NT2/D1 (cell line): Measurements from ENCODE around the gene DEPDC7.

Source experiments
- DNase-seq: peaks from one replicate; pipeline ENCODE4 v3.0.0-alpha.2; 2011; ENCODE audit warnings: low read depth, low spot score
- H3K27me3 ChIP-seq: 2 replicates; pipeline ENCODE4 v1.6.0; 2011; ENCODE audit warnings: mild to moderate bottlenecking; ENCODE audit not compliant: insufficient read length, insufficient read depth
- H3K36me3 ChIP-seq: 2 replicates; pipeline ENCODE4 v1.6.1; 2011; ENCODE audit warnings: mild to moderate bottlenecking, low read length, mixed read lengths; ENCODE audit not compliant: insufficient read depth, insufficient read length
- H3K4me1 ChIP-seq: 2 replicates; pipeline ENCODE4 v1.5.1; 2011; ENCODE audit not compliant: insufficient read depth, insufficient read length
- H3K4me3 ChIP-seq: 2 replicates; pipeline ENCODE4 v1.5.1; 2011; ENCODE audit warnings: low read depth; ENCODE audit not compliant: insufficient read length
- H3K9ac ChIP-seq: 2 replicates; pipeline ENCODE4 v1.6.0; 2011; ENCODE audit warnings: low read depth; ENCODE audit not compliant: insufficient read length
- H3K9me3 ChIP-seq: 2 replicates; pipeline ENCODE4 v1.5.1; 2011; ENCODE audit warnings: mild to moderate bottlenecking, low read length; ENCODE audit not compliant: insufficient read depth
- SUZ12 ChIP-seq: IDR thresholded peaks from 2 replicates; pipeline ENCODE4 v1.6.1; 2011; ENCODE audit not compliant: insufficient read length, insufficient read depth; ENCODE audit errors: extremely low read depth
- YY1 ChIP-seq: IDR thresholded peaks from 2 replicates; pipeline ENCODE4 v1.6.1; 2011; ENCODE audit not compliant: insufficient read length, insufficient read depth
- ZNF274 ChIP-seq: IDR thresholded peaks from 2 replicates; pipeline ENCODE4 v1.6.1; 2011; ENCODE audit warnings: mild to moderate bottlenecking, low read depth, low read length

The DEPDC7 gene

DNA sequence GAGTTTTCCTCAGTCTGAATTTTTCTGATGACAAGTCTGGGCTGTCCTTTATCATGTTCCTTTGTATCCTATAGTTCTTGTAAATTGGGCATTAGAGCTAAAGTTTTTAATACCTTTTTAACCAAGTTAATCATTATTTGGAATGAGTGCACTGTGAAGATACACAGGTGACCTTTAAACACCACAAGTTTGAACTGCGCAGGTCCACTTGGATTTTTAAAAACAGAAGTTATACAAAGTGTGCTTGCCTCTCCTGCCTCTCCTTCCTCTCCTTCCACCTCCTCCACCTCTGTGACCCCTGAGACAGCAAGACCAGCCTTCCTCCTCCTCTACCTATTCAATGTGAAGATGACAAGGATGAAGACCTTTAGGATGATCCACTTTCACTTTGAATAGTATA lies 19.3 kb downstream of the DEPDC7 start:
- Histone ChIP-seq H3K36me3 (no peaks in the 10 kb centered on the region), H3K4me1 (no peaks in the 10 kb centered on the region), H3K9me3 (no peaks in the 10 kb centered on the region), H3K27me3 (no peaks in the 10 kb centered on the region), H3K9ac (no peak overlapping the region), H3K4me3 (no peak overlapping the region)
- DNase-seq, result no peak
- TF ChIP-seq SUZ12 (no peak), ZNF274 (no peak), YY1 (no peak)

DNA sequence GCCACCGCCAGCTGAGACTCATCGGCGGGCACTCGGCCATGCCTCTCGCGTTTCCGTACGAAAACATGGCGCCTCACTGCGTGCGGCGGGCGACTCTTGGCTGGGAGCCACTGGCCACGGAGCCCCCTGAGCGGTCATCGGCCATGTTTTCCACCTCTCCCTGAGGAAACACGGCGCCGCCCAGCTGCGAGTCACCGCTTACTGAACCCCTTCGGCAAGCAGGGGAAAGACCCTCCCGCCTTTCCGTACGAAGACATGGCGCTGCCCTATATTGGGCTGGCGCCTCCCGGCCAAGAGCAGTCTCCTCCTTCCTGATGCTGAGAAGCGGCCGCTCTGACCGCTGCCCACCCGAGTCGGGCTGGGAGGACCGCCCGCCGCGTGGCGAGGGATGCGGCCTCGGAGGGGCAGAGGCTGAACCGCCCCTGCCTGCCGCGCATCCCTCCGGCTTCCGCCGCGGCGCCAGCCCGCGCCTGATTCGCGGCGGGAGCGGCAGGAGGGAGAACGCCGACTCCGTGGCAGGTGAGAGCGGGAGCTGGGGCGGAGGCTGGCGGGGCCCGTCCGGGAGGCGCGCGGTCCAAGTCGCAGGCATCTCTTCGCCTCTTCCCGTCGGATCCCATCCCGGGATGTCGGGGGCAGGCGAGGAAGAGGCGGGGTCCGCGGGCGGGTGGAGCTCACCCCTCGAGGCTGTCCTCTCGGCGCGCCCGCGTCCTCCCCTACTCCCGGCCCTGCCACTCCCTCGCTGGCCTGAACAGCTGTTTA lies 23.8 kb downstream of the DEPDC7 start, which contains the start of gene TCP11L1:
Gene TCP11L1, plus strand, starts transcription at position 299 of the 759 bp plus-strand sequence. CDS start 4,202 bp downstream, outside the sequence.
- DNase-seq, result peak; percentile 81
- H3K9ac ChIP-seq, result peak within 1 kb of the TSS; percentile 95
- TF ChIP-seq SUZ12, result no peak
- TF ChIP-seq YY1, result peak; percentile 92
- TF ChIP-seq ZNF274, result no peak
- H3K36me3 ChIP-seq, result peaks cover 5% of the 10 kb centered on the region
- H3K4me3 ChIP-seq, result peak within 1 kb of the TSS; percentile 82
- H3K9me3 ChIP-seq, result no peaks in the 10 kb centered on the region
- H3K4me1 ChIP-seq, result peaks cover 3% of the 10 kb centered on the region
- no peaks in the 10 kb centered on the region for H3K27me3 ChIP-seq

DNA sequence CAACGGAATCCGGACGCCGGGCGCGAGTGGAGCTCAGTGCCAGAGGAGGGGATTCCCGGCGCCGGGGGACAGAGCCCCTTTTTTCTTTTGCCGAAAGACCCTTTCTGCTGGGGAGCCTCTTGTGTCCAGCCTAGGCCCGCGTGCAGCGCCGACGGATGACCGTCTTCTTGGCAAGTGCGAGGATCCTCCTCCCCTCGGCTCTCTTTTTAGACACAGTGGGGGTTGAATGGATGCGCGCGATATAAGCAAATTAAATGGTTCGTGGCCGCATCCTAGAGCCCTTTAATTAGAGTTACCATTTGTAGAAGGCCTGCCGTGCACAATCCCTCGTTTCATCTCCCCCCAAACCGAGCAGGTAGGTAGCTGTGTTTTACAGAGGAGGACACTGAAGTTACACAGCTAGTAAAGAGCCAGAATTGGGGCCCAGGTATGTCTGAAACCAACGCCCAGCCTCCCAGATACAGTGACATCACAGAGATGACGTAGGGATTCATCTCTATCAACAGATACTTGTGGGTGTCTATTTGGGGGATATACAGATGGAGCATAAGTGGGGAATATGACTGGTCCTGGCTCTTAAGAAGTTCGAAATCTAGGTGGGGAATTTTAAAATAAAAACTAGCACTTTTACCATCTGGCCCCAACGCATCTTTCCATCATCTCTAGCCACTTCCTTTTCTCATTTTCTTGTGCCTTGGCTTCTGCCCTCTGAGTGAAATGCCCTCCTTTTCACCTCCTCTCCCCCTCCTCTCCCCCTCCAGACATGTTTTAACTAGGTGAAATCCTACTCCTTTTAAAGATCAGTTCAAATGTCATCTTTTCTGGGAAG lies 24.6 kb downstream of the DEPDC7 start:
- Histone ChIP-seq H3K36me3 (peaks cover 8% of the 10 kb centered on the region), H3K27me3 (no peaks in the 10 kb centered on the region), H3K9me3 (peaks cover 5% of the 10 kb centered on the region; the same call in 1 of the 2 replicates), H3K4me3 (peak overlapping the region; percentile 82), H3K4me1 (peaks cover 3% of the 10 kb centered on the region), H3K9ac (peak overlapping the region; percentile 95)
- TF ChIP-seq SUZ12 (no peak), ZNF274 (no peak), YY1 (no peak)
- no peak for DNase-seq

DNA sequence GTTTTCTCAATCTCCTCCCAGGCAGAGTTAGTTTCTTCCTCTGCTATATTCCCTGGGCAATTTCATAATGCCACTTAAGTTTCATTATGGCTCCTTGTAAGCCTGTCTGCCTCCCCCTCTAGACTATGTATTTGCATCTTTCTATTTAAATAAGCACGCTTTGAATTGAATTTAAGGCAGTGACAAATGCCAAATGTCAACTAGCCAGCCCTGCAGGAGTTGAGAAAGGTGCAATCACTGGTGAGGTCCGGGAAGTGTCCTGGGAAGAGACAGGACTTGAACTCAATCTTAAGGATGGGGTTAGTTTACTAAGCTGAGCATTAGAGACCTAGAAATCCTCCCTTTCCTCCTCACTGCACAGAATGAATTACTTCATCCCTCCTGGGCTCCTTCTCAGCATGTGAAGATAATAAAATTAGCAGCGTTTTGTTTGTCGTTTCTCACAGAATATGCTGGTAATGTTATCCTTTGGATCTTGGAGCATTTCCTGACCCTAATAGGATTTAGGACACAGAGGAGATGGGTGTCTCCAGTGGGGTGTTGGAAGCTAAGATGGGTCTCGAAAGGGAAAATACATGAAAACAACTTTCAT lies 25.3 kb downstream of the DEPDC7 start:
- TF ChIP-seq YY1 (no peak), ZNF274 (no peak), SUZ12 (no peak)
- Histone ChIP-seq H3K36me3 (peaks cover 14% of the 10 kb centered on the region), H3K4me1 (peaks cover 3% of the 10 kb centered on the region), H3K9ac (peak overlapping the region; percentile 95), H3K4me3 (no peak overlapping the region), H3K9me3 (peaks cover 12% of the 10 kb centered on the region; the same call in 1 of the 2 replicates), H3K27me3 (no peaks in the 10 kb centered on the region)
- no peak for DNase-seq

DNA sequence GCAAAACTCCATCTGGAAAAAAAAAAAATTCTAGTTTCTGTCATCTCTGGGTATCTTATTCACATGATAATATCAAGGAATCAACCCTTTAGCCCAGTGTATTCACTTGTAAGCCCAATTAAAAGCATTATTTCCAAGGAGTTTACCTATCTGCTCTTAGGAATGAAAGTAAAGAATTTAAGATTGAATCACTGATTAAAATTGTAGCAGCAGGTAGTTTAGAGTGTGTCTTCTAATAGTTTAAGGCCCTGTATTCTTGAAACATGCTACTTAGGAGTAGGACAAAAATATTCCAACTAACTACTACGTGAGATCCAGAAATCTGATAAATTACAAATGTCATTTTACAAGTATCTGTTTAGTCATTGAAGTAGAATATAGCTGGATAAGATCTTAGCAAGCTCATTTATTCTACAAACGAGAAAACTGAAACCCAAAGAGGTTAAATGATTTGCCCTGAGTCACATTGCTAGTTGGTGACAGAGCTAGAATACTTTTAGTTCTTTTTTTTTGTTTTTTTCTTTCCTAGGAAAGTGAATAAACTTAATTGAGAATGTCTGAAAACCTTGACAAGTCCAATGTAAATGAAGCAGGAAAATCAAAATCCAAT lies 27.6 kb downstream of the DEPDC7 start:
- TF ChIP-seq ZNF274 (no peak), YY1 (no peak), SUZ12 (no peak)
- Histone ChIP-seq H3K27me3 (no peaks in the 10 kb centered on the region), H3K4me1 (peaks cover 3% of the 10 kb centered on the region), H3K4me3 (no peak overlapping the region), H3K9ac (no peak overlapping the region), H3K9me3 (peaks cover 13% of the 10 kb centered on the region; the same call in 1 of the 2 replicates), H3K36me3 (peaks cover 18% of the 10 kb centered on the region)
- DNase-seq, result no peak

DNA sequence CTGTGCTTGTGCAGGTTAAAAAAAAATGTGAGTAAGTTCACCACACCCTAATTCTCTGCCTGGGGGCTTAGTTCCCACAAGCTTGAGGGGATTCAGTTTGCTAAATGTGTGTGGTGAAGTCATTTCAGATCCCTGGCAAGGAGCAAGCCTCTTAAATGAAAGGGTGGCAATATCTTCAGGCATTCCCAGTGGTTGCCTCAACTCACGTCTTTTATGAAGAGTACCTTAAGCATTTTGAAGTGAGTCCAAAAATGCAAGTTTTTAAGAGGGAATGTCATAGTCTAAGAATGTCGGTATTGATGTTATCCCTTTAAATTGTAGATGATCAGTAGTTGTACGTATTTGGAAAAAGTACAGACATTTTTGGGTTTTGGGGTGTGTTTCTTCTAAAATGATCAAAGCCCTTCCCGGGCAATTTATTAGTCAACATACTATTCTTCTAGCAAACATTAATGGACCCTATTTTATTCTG lies 28.6 kb downstream of the DEPDC7 start:
- DNase-seq, result no peak

More for the DNA sequence above, 28.6 kb downstream of the DEPDC7 start:
- no peaks in the 10 kb centered on the region for H3K27me3 ChIP-seq
- H3K9ac ChIP-seq, result no peak overlapping the region
- H3K4me3 ChIP-seq, result no peak overlapping the region
- H3K9me3 ChIP-seq, result peaks cover 13% of the 10 kb centered on the region; the same call in 1 of the 2 replicates
- peaks cover 18% of the 10 kb centered on the region for H3K36me3 ChIP-seq
- peaks cover 3% of the 10 kb centered on the region for H3K4me1 ChIP-seq
- TF ChIP-seq SUZ12 (no peak), ZNF274 (no peak), YY1 (no peak)
